NCI-H2227 (cell line): ENCODE data around the gene RAET1G.
"Not testable (repeated sequence)": the region's sequence is repeated elsewhere in the genome, so short reads cannot be mapped to it uniquely, and the experiment has no call there.

Experiments used
- DNase-seq: peaks from one replicate; lab custom pipeline; 2025; ENCODE audit not compliant: unreplicated experiment; lab: John Stamatoyannopoulos, UW

RAET1G gene

GRCh38 chr6:149913540-149914240 is 9.2 kb downstream of the RAET1G start:
- DNase-seq = no peak

GRCh38 chr6:149913085-149913484 is 9.8 kb downstream of the RAET1G start:
- DNase-seq = no peak

- not testable (repeated sequence) for DNase-seq
Measured at GRCh38 chr6:149912680-149913079, 10.2 kb downstream of the RAET1G start.

GRCh38 chr6:149910721-149911151 is 12.2 kb downstream of the RAET1G start:
- no peak for DNase-seq

- DNase-seq = no peak
Measured at GRCh38 chr6:149909701-149910470, 13.0 kb downstream of the RAET1G start.

GRCh38 chr6:149908480-149908879 is 14.4 kb downstream of the RAET1G start:
- DNase-seq = not testable (repeated sequence)

- DNase-seq = no peak
Measured at GRCh38 chr6:149907317-149907716, 15.6 kb downstream of the RAET1G start.

- no peak for DNase-seq
Measured at GRCh38 chr6:149906405-149906804, 16.5 kb downstream of the RAET1G start.

- no peak for DNase-seq
Measured at GRCh38 chr6:149905911-149906371, 17.0 kb downstream of the RAET1G start.

- DNase-seq = no peak
Measured at GRCh38 chr6:149905371-149905910, 17.5 kb downstream of the RAET1G start.

- no peak for DNase-seq
Measured at GRCh38 chr6:149904661-149905370, 18.1 kb downstream of the RAET1G start.

- DNase-seq = no peak
Measured at GRCh38 chr6:149903938-149904611, 18.8 kb downstream of the RAET1G start.

GRCh38 chr6:149901444-149902140 is 21.3 kb downstream of the RAET1G start:
- no peak for DNase-seq

GRCh38 chr6:149900620-149901443 is 22.1 kb downstream of the RAET1G start:
- DNase-seq = no peak

GRCh38 chr6:149899926-149900619 is 22.8 kb downstream of the RAET1G start:
- DNase-seq = no peak

GRCh38 chr6:149899486-149899885 is 23.4 kb downstream of the RAET1G start:
- DNase-seq = no peak

- no peak for DNase-seq
Measured at GRCh38 chr6:149898966-149899365, 24.0 kb downstream of the RAET1G start.

GRCh38 chr6:149897855-149898744 is 24.8 kb downstream of the RAET1G start, which contains the start of gene RAET1E:
Gene RAET1E, minus strand, starts transcription at chr6:149898113. Its CDS starts 7,212 bp downstream, at chr6:149890901.
- no peak for DNase-seq
